Activated B cell treated with CpG ODN at 0.5 μM for 24 hours (primary cell): ENCODE results near the gene FAM120C. TPM values are rescaled to one million over a fixed set of nuclear protein-coding genes. Genes with fewer than 3 reads are reported as not detected.

ENCODE experiments used
- ATAC-seq: fragments of 200-7000 bp; cut with Tn5 transposase; one replicate; pipeline ENCODE4 v1.10.0; 2021; ENCODE audit warnings: low read depth, mild to moderate bottlenecking, moderate library complexity
- CTCF ChIA-PET: fragments of 350-600 bp; sonication (Branson Sonifier 250); formaldehyde crosslinking; loops from one replicate; lab custom pipeline; 2021; ENCODE audit warnings: antibody characterized with exemption; lab: Charles Lee
- POLR2A ChIA-PET: fragments of 350-600 bp; sonication (Branson Sonifier 250); formaldehyde crosslinking; loops from one replicate; lab custom pipeline; 2021; ENCODE audit warnings: antibody characterized with exemption; lab: Charles Lee
- DNase-seq: peaks from one replicate; pipeline ENCODE4 v3.0.0; 2022
- H3K27ac Mint-ChIP-seq: one replicate; pipeline ENCODE4 v1.8.0; 2020; ENCODE audit warnings: mixed read lengths
- H3K27me3 Mint-ChIP-seq: one replicate; pipeline ENCODE4 v1.8.0; 2021; ENCODE audit warnings: mixed read lengths
- H3K36me3 Mint-ChIP-seq: one replicate; pipeline ENCODE4 v1.8.0; 2021; ENCODE audit warnings: low read depth, mixed read lengths
- H3K4me1 Mint-ChIP-seq: one replicate; pipeline ENCODE4 v1.8.0; 2021; ENCODE audit warnings: mixed read lengths
- H3K4me3 Mint-ChIP-seq: one replicate; pipeline ENCODE4 v1.8.0; 2020; ENCODE audit warnings: mild to moderate bottlenecking, mixed read lengths
- H3K9me3 Mint-ChIP-seq: one replicate; pipeline ENCODE4 v1.8.0; 2020; ENCODE audit warnings: mixed read lengths
- intact Hi-C: fragments of 100-400 bp; cut with micrococcal nuclease; formaldehyde crosslinking; loops from one replicate; pipeline ENCODE4 v1.15.1; 2024
- total RNA-seq: library from RNA; stranded (reverse); gene quantifications from 2 replicates; pipeline ENCODE4 v1.2.3, GENCODE V29; 2022
- TF ChIP-seq, protein P1 (sequence below): fragments of 200-600 bp; IDR thresholded peaks from one replicate; pipeline ENCODE4 v1.8.0; 2022; ENCODE audit warnings: antibody characterized with exemption, mild to moderate bottlenecking

FAM120C gene
- total RNA-seq, 1 donor from 2014 or later, result 20.2 TPM

DNA sequence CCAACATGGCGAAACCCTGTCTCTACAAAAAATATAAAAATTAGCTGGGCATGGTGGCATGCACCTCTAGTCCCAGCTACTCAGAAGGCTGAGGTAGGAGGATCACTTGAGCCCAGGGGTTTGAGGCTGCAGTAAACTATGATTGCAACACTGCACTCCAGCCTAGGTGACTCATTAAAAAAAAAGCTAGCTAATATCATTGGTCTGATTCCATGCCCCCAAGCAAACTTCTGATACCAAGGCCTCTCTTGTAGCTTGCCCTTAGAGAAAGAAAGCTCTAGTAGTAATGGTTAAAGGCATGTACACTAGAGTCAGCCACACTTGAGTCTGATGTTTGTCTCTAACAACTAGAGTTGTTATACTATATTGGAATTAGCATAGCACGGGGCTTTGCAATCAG lies 106.2 kb downstream of the FAM120C start:
- no peak for DNase-seq
- H3K4me3 Mint-ChIP-seq, result no peak overlapping the region
- ATAC-seq, result no peak
- H3K4me1 Mint-ChIP-seq, result no peaks in the 10 kb centered on the region
- H3K27ac Mint-ChIP-seq, result no peak overlapping the region
- no peaks in the 10 kb centered on the region for H3K27me3 Mint-ChIP-seq
- ChIA-PET POLR2A (no interaction called here), CTCF (no interaction called here)
- peaks cover 12% of the 10 kb centered on the region for H3K36me3 Mint-ChIP-seq
- no peaks in the 10 kb centered on the region for H3K9me3 Mint-ChIP-seq
- intact Hi-C loops, result no loop called here
- TF ChIP-seq, protein P1, sequence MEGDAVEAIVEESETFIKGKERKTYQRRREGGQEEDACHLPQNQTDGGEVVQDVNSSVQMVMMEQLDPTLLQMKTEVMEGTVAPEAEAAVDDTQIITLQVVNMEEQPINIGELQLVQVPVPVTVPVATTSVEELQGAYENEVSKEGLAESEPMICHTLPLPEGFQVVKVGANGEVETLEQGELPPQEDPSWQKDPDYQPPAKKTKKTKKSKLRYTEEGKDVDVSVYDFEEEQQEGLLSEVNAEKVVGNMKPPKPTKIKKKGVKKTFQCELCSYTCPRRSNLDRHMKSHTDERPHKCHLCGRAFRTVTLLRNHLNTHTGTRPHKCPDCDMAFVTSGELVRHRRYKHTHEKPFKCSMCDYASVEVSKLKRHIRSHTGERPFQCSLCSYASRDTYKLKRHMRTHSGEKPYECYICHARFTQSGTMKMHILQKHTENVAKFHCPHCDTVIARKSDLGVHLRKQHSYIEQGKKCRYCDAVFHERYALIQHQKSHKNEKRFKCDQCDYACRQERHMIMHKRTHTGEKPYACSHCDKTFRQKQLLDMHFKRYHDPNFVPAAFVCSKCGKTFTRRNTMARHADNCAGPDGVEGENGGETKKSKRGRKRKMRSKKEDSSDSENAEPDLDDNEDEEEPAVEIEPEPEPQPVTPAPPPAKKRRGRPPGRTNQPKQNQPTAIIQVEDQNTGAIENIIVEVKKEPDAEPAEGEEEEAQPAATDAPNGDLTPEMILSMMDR, result no peak

DNA sequence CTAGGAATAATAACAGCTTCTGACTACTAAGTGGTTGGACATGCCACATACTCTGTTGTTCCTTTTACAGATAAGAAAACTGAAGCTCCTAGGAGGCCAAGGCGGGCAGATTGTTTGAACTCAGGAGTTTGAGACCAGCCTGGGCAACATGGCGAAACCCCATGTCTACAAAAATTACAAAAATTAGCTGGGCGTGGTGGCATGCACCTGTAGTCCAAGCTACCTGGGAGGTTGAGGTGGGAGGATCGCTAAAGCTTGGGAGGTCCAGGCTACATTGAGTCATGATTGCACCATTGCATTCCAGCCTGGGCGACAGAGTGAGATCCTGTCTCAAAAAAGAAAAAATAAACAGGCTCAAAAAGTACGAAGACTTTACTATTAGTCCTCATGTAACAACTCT lies 108.2 kb downstream of the FAM120C start:
- ChIA-PET CTCF (no interaction called here), POLR2A (no interaction called here)
- no peaks in the 10 kb centered on the region for H3K27me3 Mint-ChIP-seq
- ATAC-seq, result no peak
- intact Hi-C loops, result no loop called here
- no peak overlapping the region for H3K27ac Mint-ChIP-seq
- H3K4me3 Mint-ChIP-seq, result no peak overlapping the region
- H3K4me1 Mint-ChIP-seq, result no peaks in the 10 kb centered on the region
- H3K36me3 Mint-ChIP-seq, result peaks cover 13% of the 10 kb centered on the region
- no peaks in the 10 kb centered on the region for H3K9me3 Mint-ChIP-seq
- TF ChIP-seq, protein P1, result no peak
- no peak for DNase-seq

DNA sequence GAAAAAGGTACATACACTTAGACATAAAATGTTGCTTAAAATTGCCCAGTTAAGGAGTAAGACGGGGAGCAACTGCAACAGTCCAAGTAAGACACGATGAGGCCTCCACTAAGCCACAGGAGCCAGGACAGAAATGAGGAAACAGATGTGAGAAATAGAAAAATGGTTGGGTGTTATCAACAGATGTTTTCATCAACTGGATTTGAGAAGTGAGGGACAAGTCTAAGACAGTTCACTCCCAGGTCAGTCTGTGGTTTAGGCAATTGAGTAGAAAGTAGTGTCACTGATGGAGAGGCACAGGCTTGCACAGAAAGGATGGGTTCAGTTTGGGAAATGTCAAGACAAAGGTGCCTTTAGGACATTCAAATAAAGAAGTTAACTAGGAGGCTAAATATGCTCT lies 115.3 kb downstream of the FAM120C start:
- POLR2A ChIA-PET, result no interaction called here
- H3K4me1 Mint-ChIP-seq, result no peaks in the 10 kb centered on the region
- H3K4me3 Mint-ChIP-seq, result no peak overlapping the region
- peaks cover 3% of the 10 kb centered on the region for H3K36me3 Mint-ChIP-seq
- ATAC-seq (no peak), DNase-seq (no peak)
- H3K27ac Mint-ChIP-seq, result no peak overlapping the region
- no peaks in the 10 kb centered on the region for H3K9me3 Mint-ChIP-seq
- TF ChIP-seq, protein P1, result no peak
- CTCF ChIA-PET, result no interaction called here
- intact Hi-C loops, result no loop called here
- H3K27me3 Mint-ChIP-seq, result no peaks in the 10 kb centered on the region

DNA sequence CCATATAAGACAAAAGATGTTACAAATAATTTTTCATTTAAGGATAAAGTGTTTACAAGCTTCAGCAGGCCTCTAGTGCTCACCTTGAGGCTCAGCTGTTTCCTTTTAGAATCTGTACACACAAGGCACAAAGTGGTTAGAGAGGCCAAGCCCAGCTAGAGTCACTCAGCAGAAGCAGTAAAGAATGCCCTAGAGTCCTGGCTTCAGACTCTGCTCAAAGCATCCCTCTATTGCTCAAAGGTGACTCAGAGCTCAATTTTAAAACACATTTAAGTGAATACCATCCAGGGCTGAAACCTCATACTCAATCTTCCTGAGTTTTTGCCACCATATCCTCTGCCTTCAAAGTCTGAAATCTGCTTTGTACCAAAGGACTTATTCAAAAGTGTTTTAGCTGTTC lies 116.2 kb downstream of the FAM120C start:
- ChIA-PET CTCF (no interaction called here), POLR2A (no interaction called here)
- Mint-ChIP-seq H3K27me3 (no peaks in the 10 kb centered on the region), H3K36me3 (peaks cover 3% of the 10 kb centered on the region), H3K4me3 (no peak overlapping the region), H3K9me3 (no peaks in the 10 kb centered on the region), H3K4me1 (no peaks in the 10 kb centered on the region), H3K27ac (no peak overlapping the region)
- TF ChIP-seq, protein P1, result no peak
- ATAC-seq, result no peak
- intact Hi-C loops, result no loop called here
- no peak for DNase-seq

DNA sequence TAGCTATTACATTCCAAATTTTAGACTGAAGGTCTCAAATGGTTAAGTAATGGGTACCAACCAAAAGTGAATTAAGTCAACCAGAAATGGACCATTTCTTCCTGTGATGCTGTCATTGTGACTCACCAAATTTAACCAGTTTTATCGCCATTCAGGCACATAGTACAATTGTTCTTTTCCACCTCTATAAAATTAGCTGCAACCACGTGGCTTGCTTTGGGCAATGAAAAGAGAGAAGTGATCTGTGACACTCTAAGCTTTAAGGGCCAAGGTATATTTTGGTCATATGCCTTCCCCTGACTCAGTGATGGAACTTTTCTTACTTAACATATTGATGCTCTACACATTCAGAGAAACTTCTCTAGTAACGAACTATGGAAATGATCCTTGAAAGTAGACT lies 118.5 kb downstream of the FAM120C start:
- TF ChIP-seq, protein P1, result no peak
- Mint-ChIP-seq H3K4me3 (no peak overlapping the region), H3K9me3 (no peaks in the 10 kb centered on the region), H3K27me3 (no peaks in the 10 kb centered on the region), H3K36me3 (no peaks in the 10 kb centered on the region), H3K27ac (no peak overlapping the region), H3K4me1 (no peaks in the 10 kb centered on the region)
- DNase-seq (no peak), ATAC-seq (no peak)
- intact Hi-C loops, result no loop called here
- POLR2A ChIA-PET, result no interaction called here
- CTCF ChIA-PET, result no interaction called here
